Ectodermal cell (in vitro differentiated cells): ENCODE measurements around the gene NUS1.
"Not testable (repeated sequence)": the region's sequence is repeated elsewhere in the genome, so short reads cannot be mapped to it uniquely, and the experiment has no call there.

ENCODE experiments used
- H3K27ac ChIP-seq: 2 replicates; pipeline ENCODE4 v1.7.0; 2013; ENCODE audit warnings: mild to moderate bottlenecking, low read depth, low read length; ENCODE audit not compliant: insufficient read depth, poor library complexity, severe bottlenecking
- H3K27me3 ChIP-seq: 2 replicates; pipeline ENCODE4 v1.7.0; 2013; ENCODE audit warnings: mild to moderate bottlenecking, low read length; ENCODE audit not compliant: insufficient read depth, control insufficient read depth, poor library complexity, severe bottlenecking
- H3K36me3 ChIP-seq: one replicate; pipeline ENCODE4 v1.7.0; 2013; ENCODE audit warnings: low read length; ENCODE audit not compliant: control insufficient read depth, insufficient read depth
- H3K4me1 ChIP-seq: one replicate; pipeline ENCODE4 v1.7.0; 2013; ENCODE audit warnings: low read length; ENCODE audit not compliant: control insufficient read depth, insufficient read depth
- H3K4me3 ChIP-seq: 2 replicates; pipeline ENCODE4 v1.7.0; 2013; ENCODE audit warnings: low read depth, low read length, control low read depth; ENCODE audit not compliant: insufficient read depth
- H3K9me3 ChIP-seq: 2 replicates; pipeline ENCODE4 v1.7.0; 2013; ENCODE audit warnings: mild to moderate bottlenecking, low read length, moderate library complexity; ENCODE audit not compliant: control insufficient read depth
- whole genome bisulfite sequencing, 2 experiments: methylation state at CpG; one replicate each; pipeline ENCODE4 v1.1.7; 2013; ENCODE audit warnings: missing lambda C conversion rate in 2 of 2; 5-methylcytosine and 5-hydroxymethylcytosine counted together

The NUS1 gene

DNA sequence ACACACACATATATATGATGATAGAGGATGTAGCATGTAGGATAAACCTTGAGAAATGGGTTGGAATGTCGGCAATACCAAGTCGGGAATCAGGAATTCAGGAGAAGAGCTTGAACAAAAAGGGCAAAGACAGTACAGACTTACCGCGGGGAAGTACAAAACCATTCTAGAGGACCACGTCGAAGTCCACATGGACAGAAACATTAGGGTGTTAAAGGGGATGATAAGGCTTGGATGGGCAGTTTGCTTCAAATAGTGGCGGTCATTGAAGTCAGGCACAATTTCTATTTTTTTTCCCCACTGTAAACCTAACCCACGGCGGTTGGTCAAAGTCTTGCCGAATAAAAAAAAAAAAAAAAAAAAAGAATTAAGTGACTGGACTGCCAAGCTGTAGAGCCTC is 766 bp upstream of the NUS1 start:
- Histone ChIP-seq H3K9me3 (no peaks in the 10 kb centered on the region), H3K27me3 (no peaks in the 10 kb centered on the region), H3K4me1 (peaks cover 14% of the 10 kb centered on the region), H3K27ac (no peak overlapping the region), H3K4me3 (peak overlapping the region; percentile 82), H3K36me3 (no peaks in the 10 kb centered on the region)
- 89 to 90% methylated on average over 10 of the region's 10 CpGs for WGBS, 2 experiments

DNA sequence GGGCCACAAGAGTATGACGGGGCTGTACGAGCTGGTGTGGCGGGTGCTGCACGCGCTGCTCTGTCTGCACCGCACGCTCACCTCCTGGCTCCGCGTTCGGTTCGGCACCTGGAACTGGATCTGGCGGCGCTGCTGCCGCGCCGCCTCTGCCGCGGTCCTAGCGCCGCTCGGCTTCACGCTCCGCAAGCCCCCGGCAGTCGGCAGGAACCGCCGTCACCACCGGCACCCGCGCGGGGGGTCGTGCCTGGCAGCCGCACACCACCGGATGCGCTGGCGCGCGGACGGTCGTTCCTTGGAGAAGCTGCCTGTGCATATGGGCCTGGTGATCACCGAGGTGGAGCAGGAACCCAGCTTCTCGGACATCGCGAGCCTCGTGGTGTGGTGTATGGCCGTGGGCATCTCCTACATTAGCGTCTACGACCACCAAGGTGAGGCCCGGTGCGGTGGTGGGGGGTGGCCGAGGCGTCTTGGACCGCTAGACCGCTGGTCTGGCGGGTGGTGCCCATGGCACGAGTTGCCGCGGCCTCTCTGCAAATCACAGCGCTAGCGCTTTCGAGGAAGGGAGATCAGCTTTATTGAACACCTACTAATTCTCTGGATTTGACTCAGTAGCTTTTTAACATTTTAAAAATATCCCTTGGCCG is 511 bp downstream of the NUS1 start:
- peaks cover 14% of the 10 kb centered on the region for H3K4me1 ChIP-seq
- 0 to 1% methylated on average over 33 to 39 of the region's 62 CpGs for WGBS, 2 experiments
- not testable (repeated sequence) for H3K27me3 ChIP-seq, H3K9me3 ChIP-seq, H3K36me3 ChIP-seq, H3K27ac ChIP-seq
- peak overlapping the region; percentile 82 for H3K4me3 ChIP-seq

DNA sequence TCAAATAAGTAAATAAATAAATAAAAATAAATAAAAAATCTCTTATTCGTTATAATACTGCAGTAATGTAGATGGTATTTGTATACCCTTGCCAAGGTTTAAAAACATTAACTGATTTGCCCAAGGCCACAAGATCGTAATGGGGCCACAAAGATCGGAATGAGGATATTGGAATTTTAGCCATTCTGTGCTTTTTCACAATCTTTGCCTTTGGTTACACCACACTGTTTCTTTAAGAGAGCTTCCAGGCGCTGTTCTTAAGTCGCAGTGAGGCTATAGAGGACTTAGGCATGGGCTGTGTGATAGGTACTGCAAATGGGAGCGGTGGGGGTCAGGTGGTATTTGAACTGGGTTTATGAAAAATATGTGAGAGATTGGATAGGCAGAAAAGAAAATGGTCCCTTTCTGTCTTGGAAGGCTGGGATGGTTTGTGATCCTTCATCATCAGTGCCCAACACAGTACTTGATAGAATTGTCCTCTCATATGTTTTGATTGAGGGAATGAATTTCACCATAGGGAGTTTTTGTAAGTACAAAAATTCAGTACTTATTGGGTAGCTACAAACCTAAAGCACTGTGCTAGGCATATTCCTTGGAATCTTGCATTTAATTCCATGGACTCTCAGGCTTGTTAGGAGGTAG is 1.4 kb downstream of the NUS1 start:
- H3K4me1 ChIP-seq = peaks cover 14% of the 10 kb centered on the region
- H3K27me3 ChIP-seq = no peaks in the 10 kb centered on the region
- H3K27ac ChIP-seq = no peak overlapping the region
- H3K4me3 ChIP-seq = peak overlapping the region; percentile 82
- no peaks in the 10 kb centered on the region for H3K9me3 ChIP-seq
- no peaks in the 10 kb centered on the region for H3K36me3 ChIP-seq
- 50 to 61% methylated on average over 5 to 6 of the region's 6 CpGs for WGBS, 2 experiments

DNA sequence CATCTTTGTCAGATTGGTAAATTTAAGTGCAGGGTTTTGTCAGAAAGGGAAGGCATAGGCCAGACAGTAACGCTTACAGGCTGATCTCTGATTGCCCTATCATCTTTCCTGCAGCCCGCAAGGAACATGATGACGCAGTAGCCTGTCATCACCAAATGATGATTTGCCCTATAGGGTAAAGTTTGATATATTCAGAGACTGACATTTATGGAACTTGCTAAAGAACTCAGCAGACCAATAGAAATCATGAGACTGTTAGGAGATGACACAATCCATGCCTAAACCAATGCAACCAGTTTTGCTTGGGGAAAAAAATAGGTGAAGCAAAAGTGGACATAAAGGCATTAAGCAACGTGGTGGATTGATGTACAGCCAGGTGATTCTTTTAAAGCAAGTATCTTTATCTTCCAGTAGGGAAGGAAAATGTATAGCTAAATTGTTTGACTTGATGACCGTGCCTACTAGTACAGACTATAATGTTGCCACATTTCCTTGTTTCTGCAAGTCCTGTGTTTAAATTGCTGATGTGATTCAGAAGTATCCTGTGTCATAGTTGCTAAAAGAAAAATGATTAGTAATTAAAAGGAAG is 2.4 kb downstream of the NUS1 start:
- Histone ChIP-seq H3K4me3 (no peak overlapping the region), H3K4me1 (peaks cover 14% of the 10 kb centered on the region), H3K27ac (no peak overlapping the region), H3K36me3 (no peaks in the 10 kb centered on the region), H3K27me3 (no peaks in the 10 kb centered on the region), H3K9me3 (no peaks in the 10 kb centered on the region)
- WGBS, 2 experiments = 92 to 93% methylated on average over 5 of the region's 5 CpGs

DNA sequence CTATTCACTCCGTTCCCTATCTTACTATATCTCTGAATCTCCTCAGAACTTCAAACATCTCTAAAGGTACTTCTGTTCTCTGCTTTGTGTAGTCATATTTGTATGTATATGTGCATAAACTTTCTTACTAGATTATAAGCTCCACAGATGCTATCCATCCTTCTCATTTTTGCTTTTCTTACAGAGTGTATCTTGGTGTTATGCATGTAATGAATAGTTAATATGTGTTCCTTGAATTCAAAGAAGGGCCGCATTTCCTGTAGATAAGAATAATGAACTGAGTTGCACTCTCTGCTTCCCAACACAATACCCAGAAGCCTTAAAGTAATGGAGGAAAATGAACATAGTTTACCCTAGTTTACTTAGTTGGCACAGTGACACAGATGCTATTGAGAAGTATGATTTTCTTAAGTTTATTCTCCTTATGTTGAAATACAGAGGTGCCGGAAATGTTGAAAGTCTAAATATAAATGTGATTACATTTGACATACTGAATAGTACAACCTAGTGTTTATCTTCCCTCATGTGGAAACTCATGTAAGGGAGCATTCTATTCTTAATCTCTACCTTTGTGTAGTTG is 6.0 kb downstream of the NUS1 start:
- Histone ChIP-seq H3K9me3 (no peaks in the 10 kb centered on the region), H3K27me3 (no peaks in the 10 kb centered on the region), H3K4me1 (peaks cover 14% of the 10 kb centered on the region), H3K36me3 (no peaks in the 10 kb centered on the region), H3K27ac (no peak overlapping the region), H3K4me3 (no peak overlapping the region)
- 42 to 73% methylated on average over 1 to 2 of the region's 3 CpGs for WGBS, 2 experiments

DNA sequence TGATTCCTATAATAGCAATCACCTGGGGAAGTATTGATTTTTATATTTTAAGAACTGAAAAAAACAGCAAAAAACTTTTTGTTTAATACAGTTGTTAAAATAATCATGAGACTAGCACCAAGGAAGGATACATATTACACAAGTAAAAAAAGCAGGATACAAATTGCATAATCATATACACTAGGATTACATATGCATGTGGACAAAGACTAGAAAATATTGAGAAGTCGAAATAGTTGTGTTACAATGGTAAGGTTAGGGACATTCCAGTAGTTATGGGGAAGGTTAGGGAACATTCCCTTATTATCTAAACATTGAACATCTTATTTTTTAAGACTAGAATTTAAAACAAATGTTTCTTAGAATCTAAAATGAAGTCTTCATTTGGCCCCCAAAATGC is 9.5 kb downstream of the NUS1 start:
- no peak overlapping the region for H3K27ac ChIP-seq
- H3K4me3 ChIP-seq = no peak overlapping the region
- 100% methylated on average over 1 of the region's 1 CpG; no CpG with 5 or more reads in 1 of the 2 experiments for WGBS, 2 experiments
- no peaks in the 10 kb centered on the region for H3K27me3 ChIP-seq
- no peaks in the 10 kb centered on the region for H3K36me3 ChIP-seq
- no peaks in the 10 kb centered on the region for H3K4me1 ChIP-seq
- H3K9me3 ChIP-seq = no peaks in the 10 kb centered on the region

DNA sequence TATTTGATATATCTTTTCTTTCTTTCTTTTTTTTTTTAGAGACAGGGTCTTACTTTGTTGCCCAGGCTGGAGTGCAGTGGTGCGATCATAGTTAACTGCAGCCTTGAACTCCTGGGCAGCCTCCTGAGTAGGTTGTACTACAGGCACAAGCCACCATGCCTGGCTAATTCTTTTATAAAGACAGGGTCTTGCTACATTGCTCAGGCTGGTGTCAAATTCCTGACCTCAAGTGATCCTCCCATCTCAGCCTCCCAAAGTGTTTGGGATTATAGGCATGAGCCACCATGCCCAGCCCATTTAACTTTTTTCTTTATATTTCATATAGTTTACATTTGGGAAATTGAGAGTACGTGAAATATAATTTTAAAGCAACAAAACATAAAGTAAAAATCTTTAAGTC is 10.1 kb downstream of the NUS1 start:
- no peak overlapping the region for H3K4me3 ChIP-seq
- WGBS, 2 experiments = 98 to 100% methylated on average over 1 of the region's 2 CpGs
- no peaks in the 10 kb centered on the region for H3K9me3 ChIP-seq
- no peaks in the 10 kb centered on the region for H3K27me3 ChIP-seq
- H3K4me1 ChIP-seq = no peaks in the 10 kb centered on the region
- H3K36me3 ChIP-seq = no peaks in the 10 kb centered on the region
- no peak overlapping the region for H3K27ac ChIP-seq

DNA sequence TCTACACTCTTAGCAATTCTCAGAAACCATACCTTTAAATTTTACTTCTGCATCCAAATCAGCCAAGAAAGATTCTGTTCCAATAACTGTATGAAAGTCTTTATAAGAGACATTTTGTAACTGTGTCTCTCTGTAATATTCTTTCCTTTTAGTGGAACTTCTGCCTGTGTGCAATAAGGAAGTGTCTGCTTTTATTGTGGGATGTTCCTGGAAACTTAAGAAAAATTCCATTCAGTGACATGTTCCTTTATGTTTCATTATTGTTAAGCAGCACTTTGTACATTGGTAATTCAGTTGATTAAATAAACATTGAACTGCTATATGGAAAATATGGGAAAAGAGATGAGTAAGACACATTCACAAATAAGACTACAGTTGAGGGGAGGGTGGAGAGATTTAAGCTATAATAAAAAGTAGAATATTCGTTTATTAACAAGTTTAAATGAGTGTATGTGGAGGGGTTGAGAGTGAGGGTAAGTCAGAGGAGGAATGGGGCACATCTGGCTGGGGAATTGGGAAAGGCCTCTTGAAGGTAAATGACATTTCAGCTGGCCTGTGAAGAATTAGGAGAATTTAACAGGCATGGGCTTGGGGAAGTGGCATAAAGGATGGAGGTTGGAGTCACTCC is 11.9 kb downstream of the NUS1 start:
- no peak overlapping the region for H3K4me3 ChIP-seq
- no peaks in the 10 kb centered on the region for H3K9me3 ChIP-seq
- H3K27ac ChIP-seq = no peak overlapping the region
- no peaks in the 10 kb centered on the region for H3K36me3 ChIP-seq
- 91 to 96% methylated on average over 1 of the region's 1 CpG for WGBS, 2 experiments
- no peaks in the 10 kb centered on the region for H3K4me1 ChIP-seq
- no peaks in the 10 kb centered on the region for H3K27me3 ChIP-seq

DNA sequence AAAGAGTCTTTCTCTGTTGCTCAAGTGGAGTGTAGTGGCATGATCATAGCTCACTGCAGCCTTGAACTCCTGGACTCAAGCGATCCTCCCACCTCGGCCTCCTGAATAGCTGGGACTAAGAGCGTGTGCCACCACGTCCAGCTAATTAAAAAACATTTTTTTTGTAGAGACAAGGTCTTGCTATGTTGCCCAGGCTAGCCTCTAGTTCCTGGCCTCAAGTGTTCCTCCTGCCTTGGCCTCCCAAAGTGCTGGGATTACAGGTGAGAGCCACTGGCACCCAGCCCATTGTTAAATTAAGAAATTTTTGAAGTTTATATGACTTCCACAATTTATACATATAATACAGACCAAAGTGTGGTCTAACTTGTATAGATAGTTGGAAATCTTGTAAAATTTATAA is 14.3 kb downstream of the NUS1 start:
- H3K4me3 ChIP-seq, H3K27ac ChIP-seq, H3K4me1 ChIP-seq, H3K36me3 ChIP-seq, H3K27me3 ChIP-seq, H3K9me3 ChIP-seq: not testable (repeated sequence)
- 87 to 92% methylated on average over 4 of the region's 4 CpGs for WGBS, 2 experiments

DNA sequence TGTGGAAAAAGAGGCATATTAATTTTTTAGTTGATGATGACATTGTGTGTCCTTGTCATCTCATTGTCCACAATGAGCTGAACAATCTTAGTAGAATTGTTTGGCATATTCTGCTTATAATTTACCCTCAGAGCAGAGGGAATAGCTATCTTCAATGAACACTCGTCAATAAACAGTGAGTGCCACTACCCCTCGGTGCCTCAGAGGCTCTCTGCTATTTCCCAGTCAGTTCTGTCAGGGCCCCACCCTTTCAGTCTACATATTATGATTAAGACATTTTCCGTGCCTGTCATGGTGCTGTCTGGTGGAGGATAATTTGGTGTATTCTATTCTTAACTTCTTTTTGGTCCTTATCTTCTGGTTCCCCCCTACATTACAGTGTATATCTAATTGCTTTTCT is 31.2 kb downstream of the NUS1 start:
- WGBS, 2 experiments = 89 to 94% methylated on average over 2 to 3 of the region's 3 CpGs
- H3K4me1 ChIP-seq = no peaks in the 10 kb centered on the region
- H3K27ac ChIP-seq = no peak overlapping the region
- no peaks in the 10 kb centered on the region for H3K27me3 ChIP-seq
- no peaks in the 10 kb centered on the region for H3K9me3 ChIP-seq
- H3K36me3 ChIP-seq = peaks cover 15% of the 10 kb centered on the region
- no peak overlapping the region for H3K4me3 ChIP-seq
